Astrocyte (in vitro differentiated cells and primary cell): Measurements from ENCODE around the gene RIN1.

Source experiments
- CTCF ChIP-seq: IDR thresholded peaks from 2 replicates; pipeline ENCODE4 v1.5.1; 2011; ENCODE audit warnings: low read depth, mild to moderate bottlenecking, inconsistent platforms, low read length, moderate library complexity; ENCODE audit not compliant: insufficient read depth
- EZH2 ChIP-seq: IDR thresholded peaks from 2 replicates; pipeline ENCODE4 v1.6.1; 2012; ENCODE audit warnings: mild to moderate bottlenecking, low read length, inconsistent platforms; ENCODE audit not compliant: insufficient read depth

- TF ChIP-seq CTCF (no peak), EZH2 (no peak)
Observed at GRCh38 chr11:66309475-66309874, 26.8 kb downstream of the RIN1 start.
